Neural progenitor cell (in vitro differentiated cells): Measurements from ENCODE around the gene MAST3.

Source experiments
- EZH2 ChIP-seq: fragments of 200-600 bp; sonication (generic); IDR thresholded peaks from 2 replicates; pipeline ENCODE4 v1.6.1; 2017; ENCODE audit warnings: antibody characterized with exemption, mild to moderate bottlenecking, moderate library complexity
- EZH2phosphoT487 ChIP-seq: fragments of 200-600 bp; sonication (generic); IDR thresholded peaks from 2 replicates; pipeline ENCODE4 v1.6.1; 2017; ENCODE audit warnings: antibody characterized with exemption
- TF ChIP-seq, protein P1 (sequence below): fragments of 200-600 bp; sonication (generic); IDR thresholded peaks from 2 replicates; pipeline ENCODE4 v1.5.1; 2017; ENCODE audit warnings: antibody characterized with exemption, mild to moderate bottlenecking

DNA sequence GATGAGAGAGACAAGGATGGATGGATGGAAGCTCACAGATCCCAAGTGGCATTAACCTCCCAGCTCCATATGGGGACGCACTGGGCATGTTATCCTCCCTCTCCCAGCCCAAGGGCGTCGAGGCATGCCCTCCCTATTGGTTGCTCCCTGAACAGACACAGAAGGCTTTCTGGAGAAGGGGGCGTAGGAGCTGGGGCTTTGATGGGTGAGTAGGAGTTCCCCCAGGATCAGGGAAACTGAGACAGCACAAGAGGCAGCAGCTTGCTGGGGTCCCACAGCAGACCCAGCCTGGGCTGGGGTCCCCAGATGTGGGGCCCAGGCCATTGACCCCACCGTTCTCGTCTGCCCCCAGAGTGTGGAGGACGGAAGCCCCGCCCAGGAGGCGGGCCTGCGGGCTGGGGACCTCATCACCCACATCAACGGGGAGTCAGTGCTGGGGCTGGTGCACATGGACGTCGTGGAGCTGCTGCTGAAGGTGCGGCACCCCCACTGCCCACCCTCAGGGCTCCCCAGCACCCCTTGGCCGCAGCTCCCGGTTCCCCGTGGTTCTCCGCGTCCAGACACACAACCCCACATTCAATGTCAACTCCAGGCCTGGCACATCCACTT is 47.9 kb downstream of the MAST3 start:
- TF ChIP-seq, protein P1, sequence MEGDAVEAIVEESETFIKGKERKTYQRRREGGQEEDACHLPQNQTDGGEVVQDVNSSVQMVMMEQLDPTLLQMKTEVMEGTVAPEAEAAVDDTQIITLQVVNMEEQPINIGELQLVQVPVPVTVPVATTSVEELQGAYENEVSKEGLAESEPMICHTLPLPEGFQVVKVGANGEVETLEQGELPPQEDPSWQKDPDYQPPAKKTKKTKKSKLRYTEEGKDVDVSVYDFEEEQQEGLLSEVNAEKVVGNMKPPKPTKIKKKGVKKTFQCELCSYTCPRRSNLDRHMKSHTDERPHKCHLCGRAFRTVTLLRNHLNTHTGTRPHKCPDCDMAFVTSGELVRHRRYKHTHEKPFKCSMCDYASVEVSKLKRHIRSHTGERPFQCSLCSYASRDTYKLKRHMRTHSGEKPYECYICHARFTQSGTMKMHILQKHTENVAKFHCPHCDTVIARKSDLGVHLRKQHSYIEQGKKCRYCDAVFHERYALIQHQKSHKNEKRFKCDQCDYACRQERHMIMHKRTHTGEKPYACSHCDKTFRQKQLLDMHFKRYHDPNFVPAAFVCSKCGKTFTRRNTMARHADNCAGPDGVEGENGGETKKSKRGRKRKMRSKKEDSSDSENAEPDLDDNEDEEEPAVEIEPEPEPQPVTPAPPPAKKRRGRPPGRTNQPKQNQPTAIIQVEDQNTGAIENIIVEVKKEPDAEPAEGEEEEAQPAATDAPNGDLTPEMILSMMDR, result no peak
- TF ChIP-seq EZH2phosphoT487 (no peak), EZH2 (no peak)
